Kidney (tissue), 14 donors: Measurements from ENCODE around the gene SET. TPM values are rescaled to one million over a fixed set of nuclear protein-coding genes. Genes with fewer than 3 reads are reported as not detected.
A peak's percentile ranks its signal among the peaks of the same experiment; 100 is the strongest.

Source experiments
- DNase-seq, 5 donors: peaks; one replicate each; pipeline ENCODE4 v3.0.0-alpha.2; 2013 to 2020
- FAIRE-seq: peaks from 2 replicates; lab custom pipeline; 2012; peaks lifted over from hg19 to GRCh38; lab: Jason Lieb, UNC
- H3K27ac ChIP-seq, 2 donors: one replicate each; pipeline ENCODE4 v1.7.0; 2013; ENCODE audit warnings: low read depth in 2 of 2, low read length in 2 of 2, inconsistent platforms in 1 of 2
- H3K27me3 ChIP-seq: one replicate; pipeline ENCODE4 v1.7.1; 2013; ENCODE audit warnings: low read length, inconsistent platforms; ENCODE audit not compliant: control insufficient read depth, insufficient read depth
- H3K36me3 ChIP-seq, 3 donors: one replicate each; pipeline versions ENCODE4 v1.7.0 to v1.7.1; 2013; ENCODE audit warnings: low read length in 3 of 3, control low read depth in 1 of 3, inconsistent platforms in 1 of 3; ENCODE audit not compliant: insufficient read depth in 3 of 3, control insufficient read depth in 2 of 3
- H3K4me1 ChIP-seq, 3 donors: one replicate each; pipeline versions ENCODE4 v1.7.0 to v1.7.1; 2013; ENCODE audit warnings: low read length in 3 of 3, inconsistent platforms in 1 of 3, low read depth in 1 of 3; ENCODE audit not compliant: control insufficient read depth in 2 of 3, insufficient read depth in 2 of 3
- H3K4me3 ChIP-seq, 3 donors: one replicate each; pipeline versions ENCODE4 v1.7.0 to v1.8.1; 2013; ENCODE audit warnings: low read length in 3 of 3, control low read depth in 1 of 3, inconsistent platforms in 1 of 3
- H3K9ac ChIP-seq, 3 donors: one replicate each; pipeline versions ENCODE4 v1.7.0 to v1.7.1; 2013; ENCODE audit warnings: low read length in 3 of 3, control low read depth in 1 of 3, inconsistent platforms in 1 of 3
- H3K9me3 ChIP-seq, 3 donors: one replicate each; pipeline versions ENCODE4 v1.7.0 to v1.7.1; 2013; ENCODE audit warnings: low read length in 3 of 3, control low read depth in 1 of 3, inconsistent platforms in 1 of 3; ENCODE audit not compliant: control insufficient read depth in 2 of 3, insufficient read depth in 1 of 3
- CTCF ChIP-seq: IDR thresholded peaks from 3 replicates; pipeline ENCODE4 v1.5.1; 2012; ENCODE audit warnings: mild to moderate bottlenecking, moderate library complexity, borderline replicate concordance; ENCODE audit not compliant: insufficient read depth; ENCODE audit errors: extremely low read depth
- intact Hi-C: fragments of 100-400 bp; cut with DNase I; formaldehyde crosslinking; loops from one replicate; pipeline ENCODE4 v1.11.1; 2022
- polyA plus RNA-seq: library from polyadenylated mRNA; stranded (reverse); fragments of 350-450 nt; fragmentation: Illumina TruSeq; extraction: RNeasy Lipid Tissue Mini Kit (QIAGEN cat#74804); gene quantifications from one replicate; pipeline ENCODE4 v1.2.3, GENCODE V29; 2014; ENCODE audit warnings: low read depth, low replicate concordance; ENCODE audit not compliant: insufficient read depth
- total RNA-seq: library from RNA; stranded (reverse); fragmentation: NEBNext Ultra II Directional; extraction: Animal tissue kit (Norgen Biotek cat#: 25700); gene quantifications from one replicate; pipeline ENCODE4 v1.2.1, GENCODE V29; 2021
- donor health status: control.
- donor health status: control.
- donor health status: control.
- donor health status: control.
- donor health status: control.
- donor health status: DM: yes; HTN: yes; CAD: no.
- donor health status: Normal renal cell carcinoma (clear cell type).

SET gene
- total and polyA plus RNA-seq, 2 donors from 2014 or later, result 127 to 247 TPM

DNA sequence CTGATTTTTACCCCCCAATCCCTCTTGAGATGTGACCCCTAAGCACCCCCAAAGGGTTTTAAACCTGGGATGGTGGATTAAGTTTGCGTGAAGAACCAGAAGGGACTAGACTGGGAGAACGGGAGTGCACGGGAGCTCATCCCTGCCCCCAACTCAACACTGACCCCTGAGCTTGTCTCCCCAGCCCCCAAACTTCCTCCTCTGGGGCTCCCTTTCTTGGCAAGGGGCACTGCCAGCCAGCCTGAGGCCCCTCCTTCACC, 5.0 kb upstream of the SET start:
- Histone ChIP-seq H3K9me3 (no peaks in the 10 kb centered on the region), H3K27me3 (no peaks in the 10 kb centered on the region), H3K9ac (peak overlapping the region; percentile 56 to 96 (median 82)), H3K4me3 (peak overlapping the region; percentile 78 to 85 (median 81)), H3K4me1 (peaks cover 4 to 28% (median 13%) of the 10 kb centered on the region in 3 donors), H3K27ac (peak overlapping the region; percentile 94 to 95), H3K36me3 (no peaks in the 10 kb centered on the region)
- TF ChIP-seq CTCF, result no peak
- DNase-seq (no peak), FAIRE-seq (no peak)
- intact Hi-C loops, result no loop called here

DNA sequence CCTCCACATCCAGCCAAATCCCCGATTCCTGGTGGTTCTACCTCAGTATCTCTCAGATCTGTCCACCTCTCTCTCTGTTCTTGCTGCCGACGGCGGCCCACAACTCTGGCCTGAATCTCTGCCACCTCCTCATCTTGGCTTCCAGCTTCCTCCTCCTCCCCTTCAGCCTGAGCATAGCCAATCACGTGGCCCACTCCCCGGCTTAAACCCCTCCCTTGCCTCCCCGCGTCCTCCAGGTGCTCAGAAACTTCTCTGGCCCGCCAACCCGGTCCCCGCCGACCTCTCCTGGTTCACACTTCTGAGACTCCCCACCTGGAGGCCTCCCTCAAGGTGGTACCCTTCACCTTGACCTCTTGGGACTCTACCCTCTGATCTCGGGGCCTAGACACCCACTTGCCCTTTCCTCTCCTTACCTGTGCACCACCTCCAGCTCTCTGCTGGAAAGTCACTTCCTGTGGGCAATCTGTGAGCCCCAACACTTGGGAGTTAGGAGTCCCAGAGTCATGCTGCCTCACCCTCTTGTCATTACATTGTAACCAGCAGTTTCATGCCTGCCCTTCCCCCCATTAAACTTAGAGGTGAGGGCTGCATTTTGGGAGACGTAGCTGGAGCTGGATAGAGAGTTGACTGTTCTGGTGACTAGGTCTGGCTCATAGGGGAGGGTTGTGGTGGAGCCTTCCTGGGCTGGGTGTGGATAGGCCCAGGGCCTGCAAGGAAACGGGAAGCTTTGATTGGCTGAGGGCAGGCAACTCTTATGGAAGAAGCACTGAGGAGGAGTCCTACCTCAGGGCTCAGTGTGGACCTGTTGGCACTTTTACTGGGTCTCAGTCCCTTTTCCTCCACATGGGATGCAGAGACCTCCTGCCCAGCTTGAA, 4.5 kb upstream of the SET start:
- H3K27me3 ChIP-seq, result no peaks in the 10 kb centered on the region
- peak overlapping the region; percentile 78 to 85 (median 81) for H3K4me3 ChIP-seq
- H3K9me3 ChIP-seq, result no peaks in the 10 kb centered on the region
- FAIRE-seq (no peak), DNase-seq (peak; percentile 78 to 95 (median 87))
- intact Hi-C loops, result no loop called here
- peaks cover 4 to 28% (median 13%) of the 10 kb centered on the region in 3 donors for H3K4me1 ChIP-seq
- no peaks in the 10 kb centered on the region for H3K36me3 ChIP-seq
- TF ChIP-seq CTCF, result no peak
- peak overlapping the region; percentile 62 to 96 (median 82) for H3K9ac ChIP-seq
- H3K27ac ChIP-seq, result peak overlapping the region; percentile 94 to 95

DNA sequence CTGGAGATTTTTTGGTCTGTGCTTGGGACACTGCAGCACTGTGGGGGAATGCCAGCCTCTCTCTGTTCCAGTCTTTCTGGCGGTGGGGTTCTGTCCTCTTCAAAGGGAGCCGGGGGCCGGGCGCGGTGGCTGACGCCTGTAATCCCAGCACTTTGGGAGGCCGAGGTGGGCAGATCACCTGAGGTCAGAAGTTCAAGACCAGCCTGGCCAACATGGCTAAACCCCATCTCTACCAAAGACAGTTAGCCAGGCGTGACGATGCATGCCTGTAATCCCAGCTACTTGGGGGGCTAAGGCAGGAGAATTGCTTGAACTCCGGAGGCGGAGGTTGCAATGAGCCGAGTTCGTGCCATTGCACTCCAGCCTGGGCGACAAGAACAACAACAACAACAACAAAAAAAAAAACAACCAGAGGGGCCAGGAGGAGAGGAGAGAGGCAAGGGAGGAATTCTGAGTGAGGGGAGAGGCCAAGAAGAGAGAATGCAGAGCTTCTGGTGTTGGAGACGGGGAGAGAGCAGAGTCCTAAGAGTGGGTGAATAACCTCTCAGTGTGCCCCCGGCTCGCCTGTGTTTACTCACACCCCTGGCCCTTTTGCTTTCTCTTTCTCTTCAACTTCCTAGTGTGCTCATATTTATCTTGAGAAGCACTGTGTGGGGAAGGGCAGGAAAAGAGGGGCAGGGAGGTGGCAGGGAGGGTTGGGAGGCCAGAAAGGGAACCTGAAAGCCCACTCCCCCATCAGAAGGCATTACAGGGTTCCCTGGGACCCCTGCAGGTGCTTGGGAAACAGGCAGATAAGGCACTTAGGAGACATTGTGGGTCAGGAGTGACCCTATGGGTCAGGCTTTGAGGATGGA, 3.2 kb upstream of the SET start:
- no peak for FAIRE-seq
- H3K4me3 ChIP-seq, result peak overlapping the region in 1 of 3 donors; percentile 32

More for the DNA sequence above, 3.2 kb upstream of the SET start:
- Histone ChIP-seq H3K27me3 (no peaks in the 10 kb centered on the region), H3K9me3 (no peaks in the 10 kb centered on the region), H3K9ac (peak overlapping the region in 2 of 3 donors; percentile 32 to 96), H3K27ac (peak overlapping the region; percentile 38 to 84), H3K4me1 (peaks cover 4 to 33% (median 19%) of the 10 kb centered on the region in 3 donors), H3K36me3 (no peaks in the 10 kb centered on the region)
- intact Hi-C loops, result no loop called here
- peak in 2 of 5 donors; percentile 39 to 53 for DNase-seq
- no peak for TF ChIP-seq CTCF
